IMR-90 (cell line): ENCODE results near the gene PSMB3. TPM values are rescaled to one million over a fixed set of nuclear protein-coding genes. Genes with fewer than 3 reads are reported as not detected.

Source experiments
- ATAC-seq: fragments of 200-7000 bp; cut with Tn5 transposase; 2 replicates; pipeline ENCODE4 v1.9.1; 2020; ENCODE audit warnings: low read depth, mild to moderate bottlenecking, moderate library complexity
- BruUV-seq: library from RNA; stranded (reverse); fragments of 400-500 nt; replicated peaks from 2 replicates; lab custom pipeline; 2021; lab: Mats Ljungman, UMichigan
- CTCF ChIA-PET: fragments of 300-600 bp; formaldehyde crosslinking; extraction: SDS; loops from one replicate; lab custom pipeline; 2021; ENCODE audit warnings: antibody characterized with exemption; lab: Yijun Ruan, JAX
- POLR2A ChIA-PET: fragments of 300-600 bp; sonication (Branson Sonifier 250); formaldehyde crosslinking; loops from one replicate; lab custom pipeline; 2022; ENCODE audit warnings: antibody characterized with exemption; ENCODE audit not compliant: unreplicated experiment; lab: Charles Lee
- DNase-seq: peaks from one replicate; pipeline ENCODE4 v3.0.0; 2013
- H2AFZ ChIP-seq: replicated peaks from 2 replicates; pipeline ENCODE3; 2013; ENCODE audit warnings: low read length, mild to moderate bottlenecking; ENCODE audit not compliant: poor library complexity
- H2AK5ac ChIP-seq: 2 replicates; pipeline ENCODE4 v1.6.1; 2013; ENCODE audit warnings: low read depth, low read length, inconsistent platforms
- H2AK9ac ChIP-seq: replicated peaks from 2 replicates; pipeline ENCODE3; 2013; ENCODE audit warnings: mild to moderate bottlenecking, low read depth, low read length, moderate library complexity; ENCODE audit not compliant: poor library complexity
- H2BK120ac ChIP-seq: 2 replicates; pipeline ENCODE4 v1.6.1; 2013; ENCODE audit warnings: low read depth, low read length, inconsistent platforms
- H2BK15ac ChIP-seq: 3 replicates; pipeline ENCODE4 v1.6.1; 2013; ENCODE audit warnings: low read depth, low read length, inconsistent platforms
- H2BK20ac ChIP-seq: 2 replicates; pipeline ENCODE4 v1.6.1; 2013; ENCODE audit warnings: low read depth, mild to moderate bottlenecking, inconsistent platforms, low read length, moderate library complexity
- H2BK5ac ChIP-seq: 2 replicates; pipeline ENCODE4 v1.6.1; 2013; ENCODE audit warnings: mild to moderate bottlenecking, low read depth, low read length, inconsistent platforms; ENCODE audit not compliant: poor library complexity, severe bottlenecking
- H3K14ac ChIP-seq: replicated peaks from 2 replicates; pipeline ENCODE4 v1.6.1; 2013; ENCODE audit warnings: low read depth, low read length, inconsistent platforms
- H3K18ac ChIP-seq: 2 replicates; pipeline ENCODE4 v1.6.1; 2013; ENCODE audit warnings: low read depth, low read length, control low read depth
- H3K23ac ChIP-seq: 2 replicates; pipeline ENCODE4 v1.6.1; 2013; ENCODE audit warnings: low read depth, low read length, inconsistent platforms
- H3K27ac ChIP-seq: 2 replicates; pipeline ENCODE4 v1.5.1; 2013; ENCODE audit warnings: mild to moderate bottlenecking, control low read depth, low read length; ENCODE audit not compliant: insufficient read depth
- H3K27me3 ChIP-seq: 2 replicates; pipeline ENCODE4 v1.6.1; 2013; ENCODE audit warnings: low read length; ENCODE audit not compliant: control insufficient read depth, insufficient read depth
- H3K36me3 ChIP-seq: 2 replicates; pipeline ENCODE4 v1.6.1; 2013; ENCODE audit warnings: low read length, mixed read lengths; ENCODE audit not compliant: control insufficient read depth, insufficient read depth
- H3K4ac ChIP-seq: 2 replicates; pipeline ENCODE4 v1.6.1; 2013; ENCODE audit warnings: low read depth, low read length, inconsistent platforms
- H3K4me1 ChIP-seq: 2 replicates; pipeline ENCODE4 v1.6.1; 2013; ENCODE audit warnings: low read length, mixed read lengths; ENCODE audit not compliant: control insufficient read depth, insufficient read depth
- H3K4me2 ChIP-seq: 2 replicates; pipeline ENCODE4 v1.6.1; 2013; ENCODE audit warnings: low read depth, mild to moderate bottlenecking, control low read depth, low read length, moderate library complexity
- H3K4me3 ChIP-seq: 2 replicates; pipeline ENCODE4 v1.5.1; 2013; ENCODE audit warnings: low read depth, mild to moderate bottlenecking, control low read depth, low read length, moderate library complexity; ENCODE audit not compliant: insufficient read depth
- H3K56ac ChIP-seq: 2 replicates; pipeline ENCODE4 v1.6.1; 2013; ENCODE audit warnings: low read length, inconsistent platforms; ENCODE audit not compliant: insufficient read depth; ENCODE audit errors: extremely low read depth
- H3K79me1 ChIP-seq, 2 experiments: 2 replicates each; pipeline ENCODE4 v1.6.1; 2013; ENCODE audit warnings: low read length in 2 of 2, inconsistent platforms in 1 of 2, low read depth in 1 of 2
- H3K9ac ChIP-seq: 2 replicates; pipeline ENCODE4 v1.6.1; 2013; ENCODE audit warnings: low read depth, low read length, control low read depth
- H3K9me1 ChIP-seq: 2 replicates; pipeline ENCODE4 v1.6.1; 2013; ENCODE audit warnings: low read length, inconsistent platforms; ENCODE audit not compliant: insufficient read depth
- H3K9me3 ChIP-seq: 2 replicates; pipeline ENCODE4 v1.6.1; 2013; ENCODE audit warnings: low read length; ENCODE audit not compliant: control insufficient read depth, insufficient read depth
- H4K20me1 ChIP-seq: 2 replicates; pipeline ENCODE4 v1.6.1; 2013; ENCODE audit warnings: low read length, inconsistent platforms; ENCODE audit not compliant: insufficient read depth
- H4K5ac ChIP-seq: 2 replicates; pipeline ENCODE4 v1.6.1; 2013; ENCODE audit warnings: mild to moderate bottlenecking, low read depth, low read length, control low read depth
- H4K8ac ChIP-seq, 2 experiments: 2 replicates each; pipeline ENCODE4 v1.6.1; 2013; ENCODE audit warnings: low read depth in 2 of 2, low read length in 2 of 2, control low read depth in 1 of 2, inconsistent platforms in 1 of 2
- H4K91ac ChIP-seq: 2 replicates; pipeline ENCODE4 v1.6.1; 2013; ENCODE audit warnings: low read depth, low read length, inconsistent platforms; ENCODE audit not compliant: insufficient read depth
- RAD21 ChIP-seq: IDR thresholded peaks from 2 replicates; pipeline ENCODE4 v1.6.1; 2012; ENCODE audit warnings: low read length, improper control_type of control experiment
- WGBS, 2 experiments: methylation state at CpG; one replicate each; pipeline versions ENCODE4 v1.1.5 to v1.1.7; 2013; ENCODE audit warnings: missing lambda C conversion rate in 2 of 2; ENCODE audit not compliant: insufficient read length in 1 of 2; ENCODE audit errors: extremely low coverage in 2 of 2; 5-methylcytosine and 5-hydroxymethylcytosine counted together
- dilution Hi-C: fragments of 300-500 bp; cut with HindIII; formaldehyde crosslinking; loops from one replicate; pipeline ENCODE4 v1.14.3; 2018; ENCODE audit warnings: low sequenced_read_pairs; ENCODE audit not compliant: unreplicated experiment
- in situ Hi-C: fragments of 300-500 bp; cut with MboI; formaldehyde crosslinking; loops from 3 replicates; pipeline ENCODE4 v1.14.3; 2019; ENCODE audit warnings: low sequenced_read_pairs, inconsistent platforms, mixed read lengths
- intact Hi-C: fragments of 100-400 bp; cut with micrococcal nuclease; formaldehyde crosslinking; loops from 2 replicates; pipeline ENCODE4 v1.10.0; 2022
- polyA plus RNA-seq, 3 experiments: library from polyadenylated mRNA; depleted of rRNA; stranded (reverse); fragments of >200 nt; gene quantifications; 2 replicates each; pipeline ENCODE4 v1.2.3, GENCODE V29; 2012; ENCODE audit warnings: low replicate concordance in 1 of 3
- total RNA-seq: library from RNA; depleted of rRNA; stranded (reverse); fragments of >200 nt; gene quantifications from 2 replicates; pipeline ENCODE4 v1.2.3, GENCODE V29; 2012

Gene PSMB3
- total and polyA plus RNA-seq, 2 of the 4 experiments (the other 2 are of a cell fraction): 480 to 828 TPM

DNA sequence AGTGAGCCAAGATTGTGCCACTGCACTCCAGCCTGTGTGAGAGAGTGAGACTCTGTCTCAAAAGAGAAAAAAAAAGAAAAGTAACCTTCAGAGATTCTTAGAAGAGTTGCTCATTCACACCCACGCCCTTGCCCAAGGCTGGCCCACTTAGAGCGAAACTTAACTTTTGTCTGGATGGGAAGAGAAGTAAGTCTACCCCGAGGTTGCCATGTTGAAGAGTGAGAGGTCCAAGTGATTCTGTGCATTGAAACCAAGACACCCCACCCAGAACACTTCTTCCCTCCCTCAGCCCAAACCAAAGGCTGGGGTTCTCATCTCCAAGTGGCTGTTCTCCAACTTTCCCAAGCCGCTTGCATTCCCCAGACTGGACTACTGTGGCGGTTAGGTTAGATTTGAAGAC is 24.8 kb upstream of the PSMB3 start:
- no peak overlapping the region for H3K4ac ChIP-seq
- H4K91ac ChIP-seq: no peak overlapping the region
- in situ Hi-C loops: no loop called here
- H3K18ac ChIP-seq: no peak overlapping the region
- peaks cover 20% of the 10 kb centered on the region for H3K36me3 ChIP-seq
- H3K56ac ChIP-seq: no peak overlapping the region
- ChIA-PET POLR2A (no interaction called here), CTCF (no interaction called here)
- no peak overlapping the region for H2AK9ac ChIP-seq
- BruUV-seq: no TSS peak
- H2AK5ac ChIP-seq: no peak overlapping the region
- dilution Hi-C loops: no loop called here
- no peak overlapping the region for H2BK20ac ChIP-seq
- no peak overlapping the region for H4K8ac ChIP-seq
- H3K9ac ChIP-seq: no peak overlapping the region
- 0 out of 2 replicates have a peak, but pooled peaks cover 11% of the 10 kb centered on the region for H3K9me1 ChIP-seq
- H4K20me1 ChIP-seq: peaks cover 13% of the 10 kb centered on the region
- H3K4me3 ChIP-seq: no peak overlapping the region
- no peak overlapping the region for H3K14ac ChIP-seq
- no peak overlapping the region for H3K27ac ChIP-seq
- H3K9me3 ChIP-seq: no peaks in the 10 kb centered on the region
- intact Hi-C loops: no loop called here
- H2BK120ac ChIP-seq: no peak overlapping the region
- DNase-seq (no peak), ATAC-seq (no peak)
- H2BK5ac ChIP-seq: no peak overlapping the region
- TF ChIP-seq RAD21: no peak
- no peaks in the 10 kb centered on the region for H3K27me3 ChIP-seq
- no peak overlapping the region for H2AFZ ChIP-seq
- no peak overlapping the region for H3K23ac ChIP-seq
- H3K4me1 ChIP-seq: peaks cover 12% of the 10 kb centered on the region
- H2BK15ac ChIP-seq: no peak overlapping the region
- WGBS, 2 experiments: no CpG with 5 or more reads among the region's 5 CpGs
- no peak overlapping the region for H3K4me2 ChIP-seq
- no peak overlapping the region for H4K5ac ChIP-seq
- peaks cover 11 to 33% of the 10 kb centered on the region in 2 experiments; a peak in 3 of 4 replicates for H3K79me1 ChIP-seq
